Liver (tissue), 3 donors: ENCODE measurements around the gene PTPRN2.

Source experiments
- EGR1 ChIP-seq, 2 donors: IDR thresholded peaks; 2 replicates each; pipeline ENCODE4 v1.6.1; 2016 to 2018; ENCODE audit warnings: antibody characterized with exemption in 2 of 2, low read depth in 2 of 2
- YY1 ChIP-seq: IDR thresholded peaks from 2 replicates; pipeline ENCODE4 v1.6.1; 2016; ENCODE audit warnings: antibody characterized with exemption, mild to moderate bottlenecking
- TF ChIP-seq, protein P1 (sequence below): IDR thresholded peaks from 2 replicates; pipeline ENCODE4 v1.6.1; 2016; ENCODE audit warnings: antibody characterized with exemption, mild to moderate bottlenecking
- TF ChIP-seq, protein P2 (sequence below): IDR thresholded peaks from 2 replicates; pipeline ENCODE4 v1.6.1; 2016; ENCODE audit warnings: antibody characterized with exemption
- TF ChIP-seq, protein P3 (sequence below): fragments of 150-350 bp; IDR thresholded peaks from 2 replicates; pipeline ENCODE4 v1.5.1; 2017; ENCODE audit warnings: improper control_type of control experiment, low read depth, low read length; ENCODE audit not compliant: missing input control
- TF ChIP-seq, protein P4 (sequence below): IDR thresholded peaks from 2 replicates; pipeline ENCODE4 v1.6.1; 2016; ENCODE audit warnings: antibody characterized with exemption
- donor health status: healthy.
- donor health status: healthy.

DNA sequence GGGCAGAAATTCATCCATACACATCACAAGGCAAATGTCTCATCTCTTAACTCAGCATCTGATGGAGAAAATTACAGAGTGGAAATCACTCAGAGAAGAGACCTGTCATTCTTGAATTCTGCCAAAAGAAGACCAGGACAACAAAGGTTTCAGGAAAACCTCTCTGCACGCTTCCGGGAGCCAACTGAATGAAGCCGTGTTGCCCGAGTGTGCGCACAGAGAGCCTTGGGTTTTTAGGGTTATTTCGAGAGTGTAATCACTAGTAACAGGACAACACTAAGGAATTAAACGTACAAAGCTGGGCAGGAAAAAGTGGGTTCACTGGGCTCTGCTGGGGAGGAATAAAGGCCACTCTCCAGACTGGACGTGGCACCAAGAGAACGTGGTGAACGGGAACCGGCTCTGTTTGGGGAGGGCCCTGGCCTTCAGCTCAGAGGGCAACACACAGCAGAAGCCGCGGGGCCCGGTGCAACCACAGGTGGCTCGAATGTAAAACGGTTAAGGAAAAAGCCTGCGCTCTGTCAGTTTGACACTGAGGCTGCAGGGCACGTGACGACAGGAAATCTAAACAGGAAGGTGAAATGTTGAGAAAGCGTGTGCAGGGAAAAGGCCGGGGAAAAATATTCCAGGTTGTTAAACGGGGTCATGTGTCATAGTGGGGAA lies 919.3 kb downstream of the PTPRN2 start:
- TF ChIP-seq YY1 = no peak
- TF ChIP-seq, protein P1, sequence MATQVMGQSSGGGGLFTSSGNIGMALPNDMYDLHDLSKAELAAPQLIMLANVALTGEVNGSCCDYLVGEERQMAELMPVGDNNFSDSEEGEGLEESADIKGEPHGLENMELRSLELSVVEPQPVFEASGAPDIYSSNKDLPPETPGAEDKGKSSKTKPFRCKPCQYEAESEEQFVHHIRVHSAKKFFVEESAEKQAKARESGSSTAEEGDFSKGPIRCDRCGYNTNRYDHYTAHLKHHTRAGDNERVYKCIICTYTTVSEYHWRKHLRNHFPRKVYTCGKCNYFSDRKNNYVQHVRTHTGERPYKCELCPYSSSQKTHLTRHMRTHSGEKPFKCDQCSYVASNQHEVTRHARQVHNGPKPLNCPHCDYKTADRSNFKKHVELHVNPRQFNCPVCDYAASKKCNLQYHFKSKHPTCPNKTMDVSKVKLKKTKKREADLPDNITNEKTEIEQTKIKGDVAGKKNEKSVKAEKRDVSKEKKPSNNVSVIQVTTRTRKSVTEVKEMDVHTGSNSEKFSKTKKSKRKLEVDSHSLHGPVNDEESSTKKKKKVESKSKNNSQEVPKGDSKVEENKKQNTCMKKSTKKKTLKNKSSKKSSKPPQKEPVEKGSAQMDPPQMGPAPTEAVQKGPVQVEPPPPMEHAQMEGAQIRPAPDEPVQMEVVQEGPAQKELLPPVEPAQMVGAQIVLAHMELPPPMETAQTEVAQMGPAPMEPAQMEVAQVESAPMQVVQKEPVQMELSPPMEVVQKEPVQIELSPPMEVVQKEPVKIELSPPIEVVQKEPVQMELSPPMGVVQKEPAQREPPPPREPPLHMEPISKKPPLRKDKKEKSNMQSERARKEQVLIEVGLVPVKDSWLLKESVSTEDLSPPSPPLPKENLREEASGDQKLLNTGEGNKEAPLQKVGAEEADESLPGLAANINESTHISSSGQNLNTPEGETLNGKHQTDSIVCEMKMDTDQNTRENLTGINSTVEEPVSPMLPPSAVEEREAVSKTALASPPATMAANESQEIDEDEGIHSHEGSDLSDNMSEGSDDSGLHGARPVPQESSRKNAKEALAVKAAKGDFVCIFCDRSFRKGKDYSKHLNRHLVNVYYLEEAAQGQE = no peak
- TF ChIP-seq, protein P2, sequence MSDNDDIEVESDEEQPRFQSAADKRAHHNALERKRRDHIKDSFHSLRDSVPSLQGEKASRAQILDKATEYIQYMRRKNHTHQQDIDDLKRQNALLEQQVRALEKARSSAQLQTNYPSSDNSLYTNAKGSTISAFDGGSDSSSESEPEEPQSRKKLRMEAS = no peak
- TF ChIP-seq, protein P3, sequence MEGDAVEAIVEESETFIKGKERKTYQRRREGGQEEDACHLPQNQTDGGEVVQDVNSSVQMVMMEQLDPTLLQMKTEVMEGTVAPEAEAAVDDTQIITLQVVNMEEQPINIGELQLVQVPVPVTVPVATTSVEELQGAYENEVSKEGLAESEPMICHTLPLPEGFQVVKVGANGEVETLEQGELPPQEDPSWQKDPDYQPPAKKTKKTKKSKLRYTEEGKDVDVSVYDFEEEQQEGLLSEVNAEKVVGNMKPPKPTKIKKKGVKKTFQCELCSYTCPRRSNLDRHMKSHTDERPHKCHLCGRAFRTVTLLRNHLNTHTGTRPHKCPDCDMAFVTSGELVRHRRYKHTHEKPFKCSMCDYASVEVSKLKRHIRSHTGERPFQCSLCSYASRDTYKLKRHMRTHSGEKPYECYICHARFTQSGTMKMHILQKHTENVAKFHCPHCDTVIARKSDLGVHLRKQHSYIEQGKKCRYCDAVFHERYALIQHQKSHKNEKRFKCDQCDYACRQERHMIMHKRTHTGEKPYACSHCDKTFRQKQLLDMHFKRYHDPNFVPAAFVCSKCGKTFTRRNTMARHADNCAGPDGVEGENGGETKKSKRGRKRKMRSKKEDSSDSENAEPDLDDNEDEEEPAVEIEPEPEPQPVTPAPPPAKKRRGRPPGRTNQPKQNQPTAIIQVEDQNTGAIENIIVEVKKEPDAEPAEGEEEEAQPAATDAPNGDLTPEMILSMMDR = no peak
- TF ChIP-seq EGR1 (IDR thresholded peaks at IDR 0.05; ENCODE audit: low read depth in 2 of 2) = no peak
- TF ChIP-seq, protein P4, sequence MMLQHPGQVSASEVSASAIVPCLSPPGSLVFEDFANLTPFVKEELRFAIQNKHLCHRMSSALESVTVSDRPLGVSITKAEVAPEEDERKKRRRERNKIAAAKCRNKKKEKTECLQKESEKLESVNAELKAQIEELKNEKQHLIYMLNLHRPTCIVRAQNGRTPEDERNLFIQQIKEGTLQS = no peak
